MCF 10A (cell line): ENCODE measurements around the gene PLD6. TPM values are rescaled to one million over a fixed set of nuclear protein-coding genes. Genes with fewer than 3 reads are reported as not detected.
A peak's percentile ranks its signal among the peaks of the same experiment; 100 is the strongest.

Experiments
- BruUV-seq: library from RNA; stranded (reverse); fragments of 400-500 nt; replicated peaks from 2 replicates; lab custom pipeline; 2021; lab: Mats Ljungman, UMichigan
- CTCF ChIA-PET: fragments of 300-600 bp; sonication (Branson Sonifier 250); formaldehyde crosslinking; extraction: SDS; loops from one replicate; lab custom pipeline; 2021; ENCODE audit warnings: antibody characterized with exemption, inconsistent platforms; lab: Yijun Ruan, JAX
- POLR2A ChIA-PET: fragments of 300-600, 350-650 bp; sonication (Branson Sonifier 250); formaldehyde crosslinking; extraction: SDS; loops from one replicate; lab custom pipeline; 2020; ENCODE audit warnings: antibody characterized with exemption, inconsistent platforms; lab: Yijun Ruan, JAX
- DNase-seq: peaks from one replicate; pipeline ENCODE4 v3.0.0-alpha.2; 2018; ENCODE audit not compliant: unreplicated experiment
- H3K27ac Mint-ChIP-seq: one replicate; pipeline ENCODE4 v1.8.0; 2022; ENCODE audit warnings: mild to moderate bottlenecking, low read depth, mixed read lengths; ENCODE audit not compliant: unreplicated experiment
- H3K27me3 Mint-ChIP-seq: one replicate; pipeline ENCODE4 v1.8.0; 2022; ENCODE audit warnings: mixed read lengths; ENCODE audit not compliant: insufficient read depth, unreplicated experiment
- H3K36me3 Mint-ChIP-seq: one replicate; pipeline ENCODE4 v1.8.0; 2022; ENCODE audit warnings: mild to moderate bottlenecking, moderate library complexity, mixed read lengths; ENCODE audit not compliant: insufficient read depth, unreplicated experiment
- H3K4me1 Mint-ChIP-seq: one replicate; pipeline ENCODE4 v1.8.0; 2022; ENCODE audit warnings: mixed read lengths; ENCODE audit not compliant: insufficient read depth, unreplicated experiment
- H3K4me3 Mint-ChIP-seq: one replicate; pipeline ENCODE4 v1.8.0; 2022; ENCODE audit warnings: mild to moderate bottlenecking, moderate library complexity, mixed read lengths; ENCODE audit not compliant: unreplicated experiment
- H3K9me3 Mint-ChIP-seq: one replicate; pipeline ENCODE4 v1.8.0; 2022; ENCODE audit warnings: mixed read lengths; ENCODE audit not compliant: unreplicated experiment
- CTCF ChIP-seq: fragments of 200-600 bp; IDR thresholded peaks from one replicate; pipeline ENCODE4 v1.8.0; 2022; ENCODE audit warnings: antibody characterized with exemption, mild to moderate bottlenecking; ENCODE audit not compliant: unreplicated experiment
- intact Hi-C: fragments of 100-400 bp; cut with micrococcal nuclease; formaldehyde crosslinking; loops from 2 replicates; pipeline ENCODE4 v1.14.1; 2022
- total RNA-seq: library from RNA; stranded (reverse); gene quantifications from 2 replicates; pipeline ENCODE4 v1.2.3, GENCODE V29; 2022

PLD6 gene
- total RNA-seq, 1 experiment from 2014 or later = 5.5 TPM

DNA sequence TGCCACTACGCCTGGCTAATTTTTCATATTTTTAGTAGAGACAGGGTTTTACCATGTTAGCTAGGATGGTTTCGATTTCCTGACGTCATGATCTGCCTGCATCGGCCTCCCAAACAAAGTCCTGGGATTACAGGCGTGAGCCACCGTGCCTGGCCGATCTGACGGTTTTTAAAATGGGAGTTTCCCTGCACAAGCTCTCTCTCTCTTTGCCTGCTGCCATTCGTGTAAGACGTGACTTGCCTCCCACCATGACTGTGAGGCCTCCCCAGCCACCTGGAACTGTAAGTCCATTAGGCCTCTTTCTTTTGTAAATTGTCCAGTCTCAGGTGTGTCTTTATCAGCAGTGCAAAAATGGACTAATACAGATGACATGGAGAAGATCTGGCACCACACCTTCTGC is 35.5 kb upstream of the PLD6 start:
- CTCF ChIA-PET = no interaction called here
- TF ChIP-seq CTCF = no peak
- POLR2A ChIA-PET = no interaction called here
- no peaks in the 10 kb centered on the region for H3K9me3 Mint-ChIP-seq
- peaks cover 30% of the 10 kb centered on the region for H3K36me3 Mint-ChIP-seq
- H3K27ac Mint-ChIP-seq = no peak overlapping the region
- BruUV-seq = no TSS peak
- no peaks in the 10 kb centered on the region for H3K4me1 Mint-ChIP-seq
- intact Hi-C loops = no loop called here
- H3K4me3 Mint-ChIP-seq = no peak overlapping the region
- H3K27me3 Mint-ChIP-seq = no peaks in the 10 kb centered on the region
- DNase-seq = no peak

- ChIA-PET CTCF (no interaction called here), POLR2A (interaction anchor here (0.7 to 1.1 kb wide), 2 partner anchors 15 to 37 kb away, joined by 3 read pairs; no protein-coding TSS in a partner anchor)
- Mint-ChIP-seq H3K4me1 (peaks cover 13% of the 10 kb centered on the region), H3K27ac (no peak overlapping the region), H3K4me3 (no peak overlapping the region), H3K36me3 (peaks cover 15% of the 10 kb centered on the region), H3K27me3 (no peaks in the 10 kb centered on the region), H3K9me3 (no peaks in the 10 kb centered on the region)
- no peak for DNase-seq
- no peak for TF ChIP-seq CTCF
- BruUV-seq = no TSS peak
- intact Hi-C loops = no loop called here
Observed at GRCh38 chr17:17239832-17240231, 33.7 kb upstream of the PLD6 start.

GRCh38 chr17:17237026-17237799 is 31.1 kb upstream of the PLD6 start, which contains the start of gene FLCN:
Gene FLCN (minus strand): TSS chr17:17237168. CDS start chr17:17228137, 9,031 bp downstream.
- Mint-ChIP-seq H3K27ac (peak within 1 kb of the TSS; percentile 100), H3K36me3 (peaks cover 23% of the 10 kb centered on the region), H3K27me3 (no peaks in the 10 kb centered on the region), H3K4me1 (peaks cover 13% of the 10 kb centered on the region), H3K9me3 (no peaks in the 10 kb centered on the region), H3K4me3 (peak within 1 kb of the TSS; percentile 82)
- peak; percentile 81 for DNase-seq
- ChIA-PET POLR2A (interaction anchor here (0.6 to 4.2 kb wide), 19 partner anchors 9 to 809 kb away, joined by 3 to 19 read pairs (median 3); partner anchors contain the start of genes COPS3 and PLD6), CTCF (interaction anchor here (0.6 kb wide), 3 partner anchors 25 to 504 kb away, joined by 3 to 6 read pairs (median 4); no protein-coding TSS in a partner anchor)
- no TSS peak for BruUV-seq
- intact Hi-C loops = no loop called here
- no peak for TF ChIP-seq CTCF

DNA sequence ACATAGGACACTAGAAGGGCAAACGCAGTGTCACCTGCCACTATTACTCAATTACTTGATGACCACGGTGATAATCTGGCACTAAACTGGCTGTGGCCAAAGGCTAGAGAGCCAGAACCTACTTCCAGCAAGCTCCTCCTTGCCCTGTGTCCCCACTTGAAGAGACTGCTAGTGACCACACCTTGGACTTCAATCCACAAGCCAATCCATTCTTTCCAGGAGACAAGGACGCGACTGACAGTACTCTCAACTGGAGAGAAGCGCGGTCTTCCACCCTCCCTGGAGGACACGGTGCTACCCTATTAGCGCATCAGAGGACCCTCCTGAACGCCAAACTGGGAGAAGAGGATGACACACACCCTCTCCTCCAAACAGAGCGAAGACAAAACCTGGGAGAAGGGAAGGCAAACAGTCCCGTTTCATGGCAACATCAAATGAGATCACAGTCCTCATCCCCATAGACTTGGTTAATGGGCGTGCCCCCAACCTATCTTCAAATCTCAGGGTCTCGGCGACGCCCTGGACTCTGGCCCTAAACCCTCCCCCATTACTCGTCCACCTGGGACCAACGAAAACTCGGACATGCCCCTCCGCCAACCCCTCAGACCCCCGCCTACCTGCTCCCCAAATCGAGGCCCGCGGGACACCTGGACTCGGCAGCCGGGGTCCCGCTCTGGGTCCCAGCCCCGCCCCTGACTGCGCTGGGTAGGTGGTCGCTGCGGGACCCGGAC is 30.3 kb upstream of the PLD6 start:
- Mint-ChIP-seq H3K27me3 (no peaks in the 10 kb centered on the region), H3K36me3 (peaks cover 31% of the 10 kb centered on the region), H3K4me3 (peak overlapping the region; percentile 82), H3K9me3 (no peaks in the 10 kb centered on the region), H3K4me1 (peaks cover 13% of the 10 kb centered on the region), H3K27ac (peak overlapping the region; percentile 100)
- TSS peak; percentile 71 for BruUV-seq
- intact Hi-C loops = no loop called here
- POLR2A ChIA-PET = interaction anchor here (0.6 to 4.2 kb wide), 19 partner anchors 10 to 268 kb away, joined by 3 to 19 read pairs (median 3); partner anchors contain the start of genes COPS3 and PLD6
- TF ChIP-seq CTCF = no peak
- CTCF ChIA-PET = interaction anchor here (0.6 to 1.2 kb wide), 4 partner anchors 24 to 237 kb away, joined by 3 read pairs; no protein-coding TSS in a partner anchor
- peak; percentile 17 for DNase-seq
